ENCODE data around the gene CYB561. TPM values are rescaled to one million over a fixed set of nuclear protein-coding genes. Genes with fewer than 3 reads are reported as not detected.

Gene CYB561
- total RNA-seq, 1 experiment from 2014 or later: 125 TPM

DNA sequence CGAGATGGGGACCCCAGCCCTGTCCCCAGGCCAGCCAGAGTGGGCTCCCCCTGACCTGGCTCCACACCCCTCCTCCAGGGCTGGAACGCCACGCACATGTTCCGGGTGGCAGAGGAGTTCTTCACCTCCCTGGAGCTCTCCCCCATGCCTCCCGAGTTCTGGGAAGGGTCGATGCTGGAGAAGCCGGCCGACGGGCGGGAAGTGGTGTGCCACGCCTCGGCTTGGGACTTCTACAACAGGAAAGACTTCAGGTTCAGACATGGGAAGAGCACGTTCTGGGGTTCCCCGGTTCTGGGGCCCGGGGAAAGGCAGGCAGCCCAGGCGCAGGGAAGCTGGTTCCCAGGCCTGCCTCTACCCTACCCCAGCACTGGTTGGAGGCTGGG, 35.4 kb upstream of the CYB561 start:
- Histone ChIP-seq H3K79me2 (ENCODE audit: low read length) (no peaks in the 10 kb centered on the region), H3K9me3 (ENCODE audit: low read length) (no peaks in the 10 kb centered on the region), H3K9ac (ENCODE audit: low read length) (no peak overlapping the region), H2AFZ (ENCODE audit: low read length) (no peak overlapping the region), H3K27me3 (ENCODE audit: low read length) (no peaks in the 10 kb centered on the region), H3K27ac (ENCODE audit: low read length) (no peak overlapping the region), H4K20me1 (ENCODE audit: low read length) (no peaks in the 10 kb centered on the region), H3K4me2 (ENCODE audit: low read length) (no peak overlapping the region), H3K36me3 (ENCODE audit: low read depth, low read length) (no peaks in the 10 kb centered on the region), H3K4me1 (ENCODE audit: insufficient read depth, low read length) (peaks cover 20% of the 10 kb centered on the region), H3F3A (ENCODE audit: low read length, unreplicated experiment) (no peaks in the 10 kb centered on the region), H3K9me2 (replicated peaks; ENCODE audit: low read length) (no peaks in the 10 kb centered on the region), H3K4me3 (ENCODE audit: low read length) (no peak overlapping the region)
- no peak for DNase-seq
- no peak for TF ChIP-seq EZH2 (IDR thresholded peaks at IDR 0.05; ENCODE audit: low read length, unreplicated experiment)
- no peak for TF ChIP-seq EZH2phosphoT487 (IDR thresholded peaks at IDR 0.05; ENCODE audit: borderline replicate concordance, low read length)
- TF ChIP-seq, protein P1, sequence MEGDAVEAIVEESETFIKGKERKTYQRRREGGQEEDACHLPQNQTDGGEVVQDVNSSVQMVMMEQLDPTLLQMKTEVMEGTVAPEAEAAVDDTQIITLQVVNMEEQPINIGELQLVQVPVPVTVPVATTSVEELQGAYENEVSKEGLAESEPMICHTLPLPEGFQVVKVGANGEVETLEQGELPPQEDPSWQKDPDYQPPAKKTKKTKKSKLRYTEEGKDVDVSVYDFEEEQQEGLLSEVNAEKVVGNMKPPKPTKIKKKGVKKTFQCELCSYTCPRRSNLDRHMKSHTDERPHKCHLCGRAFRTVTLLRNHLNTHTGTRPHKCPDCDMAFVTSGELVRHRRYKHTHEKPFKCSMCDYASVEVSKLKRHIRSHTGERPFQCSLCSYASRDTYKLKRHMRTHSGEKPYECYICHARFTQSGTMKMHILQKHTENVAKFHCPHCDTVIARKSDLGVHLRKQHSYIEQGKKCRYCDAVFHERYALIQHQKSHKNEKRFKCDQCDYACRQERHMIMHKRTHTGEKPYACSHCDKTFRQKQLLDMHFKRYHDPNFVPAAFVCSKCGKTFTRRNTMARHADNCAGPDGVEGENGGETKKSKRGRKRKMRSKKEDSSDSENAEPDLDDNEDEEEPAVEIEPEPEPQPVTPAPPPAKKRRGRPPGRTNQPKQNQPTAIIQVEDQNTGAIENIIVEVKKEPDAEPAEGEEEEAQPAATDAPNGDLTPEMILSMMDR (conservative IDR thresholded peaks at IDR 0.05; ENCODE audit: low read depth, low read length): no peak
- BruUV-seq (replicated peaks): no TSS peak
- ChIA-PET CTCF (no interaction called here), POLR2A (ENCODE audit: unreplicated experiment) (no interaction called here)
- ATAC-seq: no peak
- intact Hi-C loops (cut with micrococcal nuclease): no loop called here

DNA sequence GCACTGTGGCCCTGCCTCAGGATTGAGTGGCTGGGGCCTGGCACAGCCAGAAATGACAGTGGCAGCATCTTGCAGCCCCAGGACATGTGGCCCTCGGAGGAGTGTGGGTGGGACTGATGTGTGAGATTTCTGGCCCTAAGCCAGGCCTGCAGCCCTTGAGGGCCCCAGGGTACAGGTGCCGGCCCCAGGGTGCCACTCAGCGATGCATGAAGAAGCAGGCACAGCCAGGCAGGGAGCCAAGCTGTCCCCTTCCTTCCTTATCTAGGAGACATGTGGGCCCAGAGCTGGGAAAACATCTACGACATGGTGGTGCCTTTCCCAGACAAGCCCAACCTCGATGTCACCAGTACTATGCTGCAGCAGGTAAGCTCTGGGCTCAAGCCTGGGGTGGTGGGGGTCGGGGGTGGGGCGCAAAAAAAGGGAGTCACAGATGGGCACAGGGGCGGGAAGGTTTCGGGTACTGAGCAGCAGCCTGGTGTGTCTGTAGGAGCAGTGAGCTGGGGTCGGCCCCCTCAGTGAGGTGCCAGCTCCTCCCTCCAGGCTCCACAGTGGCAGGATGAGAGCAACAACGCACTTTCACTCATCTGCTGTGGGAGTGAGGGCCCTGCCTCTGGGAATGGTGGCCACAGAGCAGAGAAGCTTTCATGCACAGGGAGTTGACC, 34.9 kb upstream of the CYB561 start:
- no TSS peak for BruUV-seq (replicated peaks)
- Histone ChIP-seq H3K4me3 (ENCODE audit: low read length) (no peak overlapping the region), H3K9me2 (replicated peaks; ENCODE audit: low read length) (no peaks in the 10 kb centered on the region), H3K27ac (ENCODE audit: low read length) (no peak overlapping the region), H3K79me2 (ENCODE audit: low read length) (no peaks in the 10 kb centered on the region), H3K9me3 (ENCODE audit: low read length) (no peaks in the 10 kb centered on the region), H3K4me1 (ENCODE audit: insufficient read depth, low read length) (peaks cover 20% of the 10 kb centered on the region), H3F3A (ENCODE audit: low read length, unreplicated experiment) (no peaks in the 10 kb centered on the region), H3K4me2 (ENCODE audit: low read length) (no peak overlapping the region), H3K36me3 (ENCODE audit: low read depth, low read length) (no peaks in the 10 kb centered on the region), H4K20me1 (ENCODE audit: low read length) (no peaks in the 10 kb centered on the region), H3K27me3 (ENCODE audit: low read length) (no peaks in the 10 kb centered on the region), H3K9ac (ENCODE audit: low read length) (no peak overlapping the region), H2AFZ (ENCODE audit: low read length) (no peak overlapping the region)
- TF ChIP-seq, protein P1 (conservative IDR thresholded peaks at IDR 0.05; ENCODE audit: low read depth, low read length): no peak
- TF ChIP-seq EZH2 (IDR thresholded peaks at IDR 0.05; ENCODE audit: low read length, unreplicated experiment): no peak
- no peak for TF ChIP-seq EZH2phosphoT487 (IDR thresholded peaks at IDR 0.05; ENCODE audit: borderline replicate concordance, low read length)
- ChIA-PET CTCF (no interaction called here), POLR2A (ENCODE audit: unreplicated experiment) (no interaction called here)
- ATAC-seq: no peak
- no peak for DNase-seq
- intact Hi-C loops (cut with micrococcal nuclease): no loop called here

DNA sequence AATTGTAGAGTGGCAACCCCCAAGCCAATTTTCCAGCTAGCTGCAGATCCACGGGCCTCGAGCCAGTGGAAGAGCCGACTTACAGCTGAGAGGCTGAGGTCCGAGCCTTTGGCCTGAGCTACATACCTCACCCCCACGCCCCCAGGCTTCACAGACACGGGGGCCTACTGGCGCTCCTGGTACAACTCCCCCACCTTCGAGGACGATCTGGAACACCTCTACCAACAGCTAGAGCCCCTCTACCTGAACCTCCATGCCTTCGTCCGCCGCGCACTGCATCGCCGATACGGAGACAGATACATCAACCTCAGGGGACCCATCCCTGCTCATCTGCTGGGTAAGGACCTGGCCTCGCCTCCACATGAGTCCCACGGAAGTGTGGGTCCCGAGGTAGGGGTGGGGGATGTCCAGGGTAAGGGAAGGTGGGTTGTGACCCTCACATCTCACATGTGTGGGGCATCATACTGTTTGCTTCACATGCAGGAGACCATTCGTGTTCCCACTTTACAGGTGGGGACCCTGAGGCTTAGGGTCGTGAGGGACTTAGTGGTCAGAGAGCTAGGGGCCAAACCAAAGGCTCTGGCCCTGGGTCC, 34.2 kb upstream of the CYB561 start:
- H3K27ac ChIP-seq (ENCODE audit: low read length): no peak overlapping the region
- no peaks in the 10 kb centered on the region for H3K36me3 ChIP-seq (ENCODE audit: low read depth, low read length)
- TF ChIP-seq EZH2phosphoT487 (IDR thresholded peaks at IDR 0.05; ENCODE audit: borderline replicate concordance, low read length) (no peak), EZH2 (IDR thresholded peaks at IDR 0.05; ENCODE audit: low read length, unreplicated experiment) (no peak)
- TF ChIP-seq, protein P1 (conservative IDR thresholded peaks at IDR 0.05; ENCODE audit: low read depth, low read length): no peak
- no TSS peak for BruUV-seq (replicated peaks)
- H3F3A ChIP-seq (ENCODE audit: low read length, unreplicated experiment): no peaks in the 10 kb centered on the region
- H3K27me3 ChIP-seq (ENCODE audit: low read length): no peaks in the 10 kb centered on the region
- no peaks in the 10 kb centered on the region for H3K9me3 ChIP-seq (ENCODE audit: low read length)
- ATAC-seq (no peak), DNase-seq (no peak)
- intact Hi-C loops (cut with micrococcal nuclease): no loop called here
- no peaks in the 10 kb centered on the region for H3K79me2 ChIP-seq (ENCODE audit: low read length)
- ChIA-PET POLR2A (ENCODE audit: unreplicated experiment) (no interaction called here), CTCF (interaction anchor here (0.6 to 1.9 kb wide), 2 partner anchors 45 to 909 kb away, joined by 4 to 13 read pairs; no protein-coding TSS in a partner anchor)
- H3K4me2 ChIP-seq (ENCODE audit: low read length): no peak overlapping the region
- no peaks in the 10 kb centered on the region for H4K20me1 ChIP-seq (ENCODE audit: low read length)
- no peak overlapping the region for H3K9ac ChIP-seq (ENCODE audit: low read length)
- H3K4me3 ChIP-seq (ENCODE audit: low read length): no peak overlapping the region
- H3K9me2 ChIP-seq (replicated peaks; ENCODE audit: low read length): no peaks in the 10 kb centered on the region
- peaks cover 20% of the 10 kb centered on the region for H3K4me1 ChIP-seq (ENCODE audit: insufficient read depth, low read length)
- no peak overlapping the region for H2AFZ ChIP-seq (ENCODE audit: low read length)
